Suppressor macrophage (primary cell): Measurements from ENCODE around the gene MAPK8IP2.

Source experiments
- DNase-seq, 4 experiments: peaks; one replicate each; pipeline ENCODE4 v3.0.0-alpha.2; 2020 to 2022
- total RNA-seq, 17 experiments: gene quantifications; one replicate each; lab custom pipeline; 2026; ENCODE audit warnings: mixed read lengths in 6 of 17, inconsistent platforms in 3 of 17; lab: John Stamatoyannopoulos, UW

Gene MAPK8IP2
- total RNA-seq = 0 to 2.4 (median 0.12) reads per million in 17 experiments

- DNase-seq = no peak
Observed at GRCh38 chr22:50600538-50600937, at the start of gene MAPK8IP2. MAPK8IP2 (plus strand) TSS chr22:50600793; CDS start chr22:50600819, 26 bp downstream.

GRCh38 chr22:50551160-50551752, 49.3 kb upstream of the MAPK8IP2 start:
- DNase-seq = no peak

- no peak for DNase-seq
Observed at GRCh38 chr22:50553310-50553709, 47.3 kb upstream of the MAPK8IP2 start.

- no peak for DNase-seq
Observed at GRCh38 chr22:50556703-50557102, 43.9 kb upstream of the MAPK8IP2 start.

- DNase-seq = no peak
Observed at GRCh38 chr22:50560034-50560433, 40.6 kb upstream of the MAPK8IP2 start.

GRCh38 chr22:50561401-50562358, 38.9 kb upstream of the MAPK8IP2 start:
- DNase-seq = no peak

GRCh38 chr22:50562523-50563412, 37.8 kb upstream of the MAPK8IP2 start, which contains the start of gene SYCE3:
SYCE3 (minus strand) TSS chr22:50562919; CDS start chr22:50556405, 6,514 bp downstream.
- peak; percentile 97 to 99 (median 98) for DNase-seq

GRCh38 chr22:50563413-50564160, 37.0 kb upstream of the MAPK8IP2 start:
- DNase-seq = peak in 2 of 4 experiments; percentile 29 to 45

GRCh38 chr22:50564289-50564688, 36.3 kb upstream of the MAPK8IP2 start:
- no peak for DNase-seq

- DNase-seq = no peak
Observed at GRCh38 chr22:50567721-50568252, 32.8 kb upstream of the MAPK8IP2 start.

- DNase-seq = no peak
Observed at GRCh38 chr22:50568626-50569025, 32.0 kb upstream of the MAPK8IP2 start.

- no peak for DNase-seq
Observed at GRCh38 chr22:50569041-50569459, 31.5 kb upstream of the MAPK8IP2 start.

GRCh38 chr22:50569896-50570535, 30.6 kb upstream of the MAPK8IP2 start:
- no peak for DNase-seq

GRCh38 chr22:50570861-50571260, 29.7 kb upstream of the MAPK8IP2 start:
- DNase-seq = no peak

- no peak for DNase-seq
Observed at GRCh38 chr22:50571264-50572175, 29.1 kb upstream of the MAPK8IP2 start.

GRCh38 chr22:50572965-50573364, 27.6 kb upstream of the MAPK8IP2 start:
- no peak for DNase-seq

- no peak for DNase-seq
Observed at GRCh38 chr22:50573491-50574382, 26.9 kb upstream of the MAPK8IP2 start.

- DNase-seq = no peak
Observed at GRCh38 chr22:50574383-50574755, 26.2 kb upstream of the MAPK8IP2 start.

- DNase-seq = no peak
Observed at GRCh38 chr22:50575426-50575941, 25.1 kb upstream of the MAPK8IP2 start.
